GM21360 (cell line): ENCODE results near the gene TMEM123.

Source experiments
- ATAC-seq: cut with Tn5 transposase; IDR thresholded peaks from one replicate; pipeline ENCODE4 v1.9.1; 2021; ENCODE audit warnings: mild to moderate bottlenecking, moderate library complexity; ENCODE audit not compliant: unreplicated experiment

TMEM123 gene

DNA sequence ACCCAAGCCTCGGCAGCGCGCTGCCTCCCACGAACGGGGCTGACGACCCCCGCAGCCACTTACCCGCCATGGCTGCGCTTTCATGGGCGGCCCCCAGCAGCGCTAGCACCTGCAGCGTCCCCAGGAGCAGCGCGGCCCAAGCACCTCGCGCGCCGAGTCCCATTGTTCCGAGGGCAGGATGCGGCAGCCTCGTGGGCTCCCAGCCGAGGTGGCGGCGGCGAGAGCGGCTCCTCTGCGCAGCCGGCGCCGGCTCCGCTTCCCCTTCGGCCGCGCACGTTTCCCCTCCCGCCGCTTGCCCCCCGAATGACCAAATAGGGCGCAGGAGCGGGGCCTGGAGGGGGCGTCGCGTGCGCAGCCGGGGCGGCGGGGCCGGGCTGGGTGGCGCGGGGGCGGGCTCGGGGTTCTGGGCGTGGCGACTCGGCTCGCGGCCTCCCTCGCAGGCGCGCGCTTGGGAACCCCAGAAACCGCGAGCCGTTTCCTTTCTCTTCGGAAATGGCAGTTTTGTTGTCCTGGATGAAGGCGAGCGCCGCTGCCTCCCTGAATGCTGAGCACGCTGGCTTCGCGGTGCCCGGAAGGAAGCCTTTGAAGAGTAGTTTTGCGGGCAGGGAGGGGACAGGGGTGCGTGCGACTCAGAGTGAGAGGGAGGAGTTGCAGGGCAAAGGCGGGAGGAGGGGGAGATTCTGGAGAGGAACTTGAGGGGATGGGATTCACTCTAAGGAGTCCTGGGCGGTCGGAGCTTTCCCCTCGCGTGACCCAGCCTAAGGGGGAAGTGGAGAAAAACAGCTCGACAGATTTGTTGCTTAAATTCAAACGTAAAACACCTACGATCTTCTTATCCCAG, at the start of gene TMEM123:
Gene TMEM123 (minus strand): TSS at position 305 of the 841 bp plus-strand sequence. CDS start 142 bp downstream, at position 163.
- ATAC-seq = peak; percentile 58

DNA sequence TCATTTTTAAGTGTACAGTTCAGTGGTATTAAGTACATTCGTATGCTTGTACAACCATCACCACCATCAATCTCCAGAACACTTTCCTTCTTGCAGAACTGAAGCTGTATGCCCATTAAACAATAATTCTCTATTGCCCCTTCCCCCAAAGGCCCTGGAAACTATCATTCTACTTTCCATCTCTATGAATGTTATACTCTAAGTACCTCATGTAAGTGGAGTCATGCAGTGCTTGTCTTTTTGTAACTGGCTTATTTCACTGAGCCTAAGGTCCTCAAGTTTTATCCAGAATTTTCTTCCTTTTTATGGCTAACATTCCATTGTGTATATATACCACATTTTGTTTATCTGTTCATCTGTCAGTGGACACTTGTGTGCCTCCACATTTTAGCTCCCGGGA, 48.3 kb upstream of the TMEM123 start:
- no peak for ATAC-seq

DNA sequence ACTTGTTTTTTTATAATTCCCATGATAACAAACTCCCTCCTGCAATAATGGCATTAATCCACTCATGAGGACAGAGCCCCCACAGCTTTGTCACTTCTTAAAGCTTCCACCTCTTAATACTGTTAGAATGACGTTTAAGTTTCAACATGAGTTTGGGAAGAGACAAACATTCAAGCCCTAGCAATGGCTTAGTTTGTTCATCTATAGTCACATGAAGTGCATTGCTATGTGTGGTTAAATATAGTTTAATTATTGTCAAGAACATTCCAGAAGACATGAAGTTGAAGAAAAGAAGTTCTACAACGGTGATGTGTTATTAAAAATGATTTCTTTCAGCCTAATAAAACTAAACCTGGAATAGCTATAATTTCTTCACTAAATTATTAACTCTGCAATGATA, 47.4 kb upstream of the TMEM123 start:
- ATAC-seq = no peak

DNA sequence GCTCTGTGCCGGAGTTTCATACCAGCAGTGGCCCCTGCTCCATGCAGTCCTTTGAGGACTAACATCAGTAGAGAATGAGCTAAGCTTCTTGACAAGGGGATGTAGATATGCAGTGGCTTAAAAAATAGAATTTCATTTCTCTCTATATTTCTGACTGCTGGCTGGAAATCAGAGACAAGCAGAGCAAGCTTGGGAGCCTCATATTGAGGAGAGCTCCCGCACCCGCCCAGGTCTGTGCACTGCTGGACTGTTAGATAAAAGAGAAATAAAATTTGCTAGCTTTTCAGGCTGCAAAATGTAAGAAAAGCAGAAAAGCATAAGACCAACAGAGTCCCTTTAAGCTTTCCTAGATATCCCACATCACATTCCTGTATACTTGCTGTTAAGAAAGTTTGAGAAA, 46.6 kb upstream of the TMEM123 start:
- ATAC-seq = no peak

DNA sequence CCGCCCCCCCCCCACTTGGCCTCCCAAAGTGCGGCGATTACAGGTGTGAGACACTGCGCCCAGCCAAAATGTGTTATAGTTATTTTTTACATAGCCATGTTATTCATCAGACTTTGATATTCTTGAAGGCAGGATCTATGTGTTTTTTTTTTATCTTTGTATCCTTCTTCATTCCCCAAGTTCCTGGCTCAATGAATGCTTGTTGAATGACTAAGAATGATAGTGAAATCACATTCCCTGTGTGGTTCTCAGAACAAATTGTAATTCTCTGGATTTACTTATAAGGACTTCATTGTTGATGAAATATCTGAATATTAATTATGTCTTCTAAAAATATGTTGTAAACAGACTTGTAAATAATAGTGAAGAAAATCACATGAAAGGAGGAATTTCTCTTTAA, 44.5 kb upstream of the TMEM123 start:
- ATAC-seq = no peak

- ATAC-seq = peak; percentile 92
Measured at GRCh38 chr11:102495161-102496042, 42.8 kb upstream of the TMEM123 start.

GRCh38 chr11:102494216-102494615, 41.7 kb upstream of the TMEM123 start:
- no peak for ATAC-seq

GRCh38 chr11:102493524-102493923, 41.0 kb upstream of the TMEM123 start:
- no peak for ATAC-seq

GRCh38 chr11:102491969-102492368, 39.4 kb upstream of the TMEM123 start:
- ATAC-seq = no peak

- ATAC-seq = no peak
Measured at GRCh38 chr11:102489186-102490145, 36.9 kb upstream of the TMEM123 start.

DNA sequence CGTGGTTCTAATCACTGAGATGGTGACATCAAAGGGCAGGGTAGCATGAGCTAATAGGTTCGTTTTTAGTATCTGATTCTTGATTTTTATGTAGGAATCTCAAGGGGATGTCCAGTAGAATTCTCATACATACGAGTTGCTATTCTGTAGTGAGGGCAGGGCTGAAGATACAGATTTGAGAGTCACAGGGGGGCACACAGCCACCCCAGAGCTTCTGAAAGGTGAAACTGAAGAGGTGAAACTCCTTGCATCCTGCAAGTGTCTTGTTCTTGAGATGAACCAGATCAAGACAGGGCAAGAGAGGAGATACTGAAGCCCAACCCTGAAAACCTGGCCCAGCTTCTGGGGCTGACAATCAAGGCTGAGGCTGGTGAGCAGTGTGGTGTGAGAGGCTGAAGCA, 35.6 kb upstream of the TMEM123 start:
- ATAC-seq = peak; percentile 85

GRCh38 chr11:102487214-102487613, 34.6 kb upstream of the TMEM123 start:
- ATAC-seq = no peak

DNA sequence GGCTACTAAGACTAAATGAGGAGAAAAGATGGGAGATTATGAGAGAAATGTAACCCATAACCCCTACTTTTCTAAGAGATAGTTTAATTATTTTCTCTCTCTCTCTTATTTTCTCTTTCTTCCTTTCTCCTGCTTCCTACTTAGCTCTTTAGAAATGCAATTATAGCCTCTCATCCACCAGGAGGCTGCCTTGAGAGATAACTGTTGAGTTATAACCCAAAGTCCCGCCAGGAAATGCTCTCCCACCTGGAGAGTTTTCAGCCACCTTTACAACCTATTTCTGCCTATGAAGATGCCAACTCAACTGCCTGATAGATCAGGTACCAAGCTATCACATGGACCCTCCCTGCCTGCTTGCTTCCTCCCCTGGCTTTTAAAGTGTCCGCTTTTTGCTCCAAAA, 34.0 kb upstream of the TMEM123 start:
- ATAC-seq = no peak

- ATAC-seq = no peak
Measured at GRCh38 chr11:102485095-102485722, 32.6 kb upstream of the TMEM123 start.

- ATAC-seq = no peak
Measured at GRCh38 chr11:102482433-102482832, 29.9 kb upstream of the TMEM123 start.

DNA sequence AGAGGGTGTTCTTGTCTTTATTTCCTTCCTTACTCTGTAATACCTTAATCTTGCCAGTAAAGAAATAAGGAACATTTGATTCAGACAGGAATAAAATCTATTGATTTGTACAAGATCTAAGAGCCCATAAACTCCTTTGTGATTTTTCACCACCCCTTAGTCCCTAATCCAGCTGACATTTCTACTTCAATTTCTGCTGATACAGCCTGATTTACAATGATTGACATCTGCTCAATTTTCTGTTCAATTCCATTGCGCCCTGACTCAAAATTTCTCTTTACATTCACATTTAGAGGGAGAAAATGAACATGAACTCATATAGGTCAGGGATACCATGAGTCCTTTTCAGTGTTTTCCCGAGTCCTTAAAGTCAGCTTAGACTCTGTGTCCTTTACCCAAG, 27.2 kb upstream of the TMEM123 start:
- no peak for ATAC-seq

DNA sequence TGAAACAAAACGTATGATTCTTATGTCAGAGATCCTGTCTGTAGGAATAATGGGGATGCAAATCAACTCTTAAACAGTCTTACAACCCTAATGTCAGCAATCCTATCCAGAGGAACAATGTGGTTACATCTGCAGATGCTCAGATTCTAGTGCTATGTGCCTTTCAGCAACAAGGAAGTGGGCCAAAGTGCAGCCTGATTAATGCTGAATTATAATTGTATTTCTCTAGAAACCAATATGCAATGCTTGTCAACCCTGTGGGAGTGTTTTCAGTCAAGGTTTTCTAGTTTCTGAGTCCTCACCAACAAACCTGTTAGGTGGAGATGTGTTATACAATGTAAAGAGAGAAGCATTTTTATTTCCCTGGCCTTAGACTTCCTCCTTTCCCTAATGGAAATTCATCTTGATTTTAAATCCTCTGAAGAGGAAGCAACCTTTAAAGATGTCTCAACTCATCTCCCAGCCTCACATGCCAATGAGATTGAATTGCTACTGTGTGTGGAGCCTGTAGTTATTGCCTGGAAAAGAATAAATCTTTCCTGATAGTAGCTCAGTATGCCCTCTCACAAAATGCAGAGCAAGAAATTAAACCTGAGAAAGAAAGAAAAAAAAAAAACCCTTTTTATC, 26.2 kb upstream of the TMEM123 start:
- ATAC-seq = no peak

DNA sequence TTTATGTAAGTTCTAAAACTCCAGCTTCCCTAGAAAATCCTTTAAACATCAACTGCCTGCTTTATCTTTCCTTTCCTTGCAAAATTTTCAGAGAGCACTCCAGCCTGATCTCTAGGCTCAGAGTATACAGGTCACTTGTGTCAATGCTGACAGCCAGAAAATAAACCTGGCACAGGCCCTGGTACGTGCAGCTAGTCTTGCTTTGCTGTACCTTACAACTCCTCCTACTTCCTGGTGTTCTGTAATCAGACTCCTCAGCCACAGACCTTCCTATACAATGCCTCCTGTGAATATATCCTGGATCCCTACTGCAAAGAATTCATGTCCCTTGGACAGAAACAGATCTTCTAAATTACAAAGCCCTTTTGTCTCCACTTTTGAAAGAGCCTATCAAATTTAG, 24.2 kb upstream of the TMEM123 start:
- ATAC-seq = no peak

DNA sequence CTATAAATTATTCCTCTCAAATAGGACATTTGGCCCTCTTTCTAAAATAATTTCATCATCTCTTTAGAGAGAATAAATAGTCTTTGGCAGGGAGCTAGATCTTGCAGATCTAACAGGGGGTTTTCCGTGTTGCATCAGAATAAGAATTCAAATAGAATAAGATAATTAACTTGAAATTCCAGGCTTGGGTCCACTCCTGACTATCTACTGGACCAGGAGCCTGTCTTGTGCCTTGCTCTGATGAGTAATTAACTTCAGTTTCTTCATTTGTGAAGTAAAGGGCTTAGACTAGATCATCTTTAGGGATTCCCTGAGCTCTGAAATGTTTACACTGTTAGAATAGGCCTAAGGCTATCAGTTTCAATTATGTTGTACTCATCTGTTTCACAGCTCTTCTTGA, 23.5 kb upstream of the TMEM123 start:
- ATAC-seq = no peak

- no peak for ATAC-seq
Measured at GRCh38 chr11:102473543-102473942, 21.0 kb upstream of the TMEM123 start.
